Upper lobe of left lung (tissue), 4 donors: ENCODE measurements around the gene KIF26B.

Experiments
- CTCF ChIP-seq, 6 experiments: fragments of 450-650 bp in 4 of 6; fragments of 200-600 bp in 2 of 6; sonication (generic) in 2 of 6; IDR thresholded peaks; one replicate each; pipeline ENCODE4 v1.5.1; 2016 to 2019; ENCODE audit warnings: antibody characterized with exemption in 6 of 6
- POLR2A ChIP-seq, 4 donors: fragments of 450-650 bp; IDR thresholded peaks; one replicate each; pipeline ENCODE4 v1.5.1; 2016 to 2017; ENCODE audit warnings: antibody characterized with exemption in 4 of 4, mild to moderate bottlenecking in 2 of 4
- POLR2AphosphoS5 ChIP-seq, 2 donors: sonication (generic); formaldehyde crosslinking; IDR thresholded peaks; one replicate each; pipeline ENCODE4 v1.5.1; 2017; ENCODE audit warnings: antibody characterized with exemption in 2 of 2

- TF ChIP-seq POLR2AphosphoS5 (IDR thresholded peaks at IDR 0.05) (no peak), POLR2A (IDR thresholded peaks at IDR 0.05) (no peak), CTCF (IDR thresholded peaks at IDR 0.05) (no peak)
These were observed 320.3 kb downstream of the KIF26B start for GRCh38 chr1:245475126-245475525.
